ENCODE data around the gene C3AR1. TPM values are rescaled to one million over a fixed set of nuclear protein-coding genes. Genes with fewer than 3 reads are reported as not detected.
"Not testable (repeated sequence)": the region's sequence is repeated elsewhere in the genome, so short reads cannot be mapped to it uniquely, and the experiment has no call there.

C3AR1 gene
- total RNA-seq, 4 donors from 2014 or later, result 1.0 to 23.8 (median 4.4) TPM

GRCh38 chr12:8028267-8028666 is 37.9 kb downstream of the C3AR1 start:
- Histone ChIP-seq H3K36me3 (no peaks in the 10 kb centered on the region), H3K4me1 (no peaks in the 10 kb centered on the region), H3K27ac (no peak overlapping the region), H3K27me3 (no peaks in the 10 kb centered on the region), H3K4me3 (no peak overlapping the region), H3K9me3 (no peaks in the 10 kb centered on the region)
- no peak for DNase-seq
- TF ChIP-seq CTCF (IDR thresholded peaks at IDR 0.05), result no peak
- no peak for TF ChIP-seq POLR2A (IDR thresholded peaks at IDR 0.05)
- intact Hi-C loops (cut with DNase I; ENCODE audit: low total_unique reads), result no loop called here

GRCh38 chr12:8027856-8028255 is 38.3 kb downstream of the C3AR1 start:
- intact Hi-C loops (cut with DNase I; ENCODE audit: low total_unique reads), result no loop called here
- H3K27me3 ChIP-seq, result no peaks in the 10 kb centered on the region
- H3K27ac ChIP-seq, result peak overlapping the region in 1 of 2 donors; percentile 99
- TF ChIP-seq CTCF (IDR thresholded peaks at IDR 0.05) (no peak), POLR2A (IDR thresholded peaks at IDR 0.05) (no peak)
- no peak for DNase-seq
- H3K36me3 ChIP-seq, result no peaks in the 10 kb centered on the region
- H3K4me3 ChIP-seq, result no peak overlapping the region
- no peaks in the 10 kb centered on the region for H3K9me3 ChIP-seq
- no peaks in the 10 kb centered on the region for H3K4me1 ChIP-seq

GRCh38 chr12:8026291-8026900 is 39.8 kb downstream of the C3AR1 start:
- no peaks in the 10 kb centered on the region for H3K9me3 ChIP-seq
- H3K4me1 ChIP-seq, result no peaks in the 10 kb centered on the region
- no peaks in the 10 kb centered on the region for H3K36me3 ChIP-seq
- TF ChIP-seq POLR2A (IDR thresholded peaks at IDR 0.05) (peak; percentile 72 to 74), CTCF (IDR thresholded peaks at IDR 0.05) (no peak)
- H3K4me3 ChIP-seq, result peak overlapping the region; percentile 65 to 80
- DNase-seq, result peak; percentile 97 to 99
- peak overlapping the region; percentile 99 to 100 for H3K27ac ChIP-seq
- H3K27me3 ChIP-seq, result no peaks in the 10 kb centered on the region
- intact Hi-C loops (cut with DNase I; ENCODE audit: low total_unique reads), result no loop called here

- H3K4me3 ChIP-seq, result peak overlapping the region in 1 of 2 donors; percentile 6
- H3K27me3 ChIP-seq, result peaks cover 12 to 13% of the 10 kb centered on the region in 2 donors
- TF ChIP-seq CTCF (IDR thresholded peaks at IDR 0.05) (no peak), POLR2A (IDR thresholded peaks at IDR 0.05) (no peak)
- intact Hi-C loops (cut with DNase I; ENCODE audit: low total_unique reads), result no loop called here
- no peaks in the 10 kb centered on the region for H3K9me3 ChIP-seq
- no peak for DNase-seq
- no peak overlapping the region for H3K27ac ChIP-seq
- peaks cover 0 to 7% of the 10 kb centered on the region in 2 donors for H3K4me1 ChIP-seq
- H3K36me3 ChIP-seq, result no peaks in the 10 kb centered on the region
Measured at GRCh38 chr12:8018666-8019581, 47.2 kb downstream of the C3AR1 start.

- H3K27me3 ChIP-seq, result peaks cover 12 to 13% of the 10 kb centered on the region in 2 donors
- H3K4me3 ChIP-seq; H3K27ac ChIP-seq; H3K4me1 ChIP-seq; H3K36me3 ChIP-seq; DNase-seq; H3K9me3 ChIP-seq; intact Hi-C loops (cut with DNase I; ENCODE audit: low total_unique reads): not testable (repeated sequence)
Measured at GRCh38 chr12:8018213-8018612, 47.9 kb downstream of the C3AR1 start.
